Amniotic epithelial cell (primary cell): ENCODE measurements around the gene TMEM179B.
"Not testable (repeated sequence)": the region's sequence is repeated elsewhere in the genome, so short reads cannot be mapped to it uniquely, and the experiment has no call there.

Source experiments
- DNase-seq: peaks from one replicate; pipeline ENCODE4 v3.0.0-alpha.2; 2010; ENCODE audit warnings: low read depth

TMEM179B gene

GRCh38 chr11:62789576-62789975 lies 2.4 kb downstream of the TMEM179B start:
- no peak for DNase-seq

GRCh38 chr11:62791501-62792201 lies 4.4 kb downstream of the TMEM179B start, which contains the start of gene TMEM223:
Gene TMEM223, minus strand, starts transcription at chr11:62792006. Its CDS starts 12 bp downstream, at chr11:62791994.
- peak; percentile 67 for DNase-seq

- DNase-seq, result no peak
Measured at GRCh38 chr11:62792202-62792575, 5.0 kb downstream of the TMEM179B start.

- DNase-seq, result no peak
Measured at GRCh38 chr11:62794201-62794775, 7.1 kb downstream of the TMEM179B start.

GRCh38 chr11:62796281-62796680 lies 9.1 kb downstream of the TMEM179B start:
- DNase-seq, result no peak

- no peak for DNase-seq
Measured at GRCh38 chr11:62799486-62799885, 12.3 kb downstream of the TMEM179B start.

- no peak for DNase-seq
Measured at GRCh38 chr11:62801071-62801470, 13.9 kb downstream of the TMEM179B start.

- peak; percentile 63 for DNase-seq
Measured at GRCh38 chr11:62804310-62805075, 17.3 kb downstream of the TMEM179B start.

- peak; percentile 85 for DNase-seq
Measured at GRCh38 chr11:62805076-62805892, 18.1 kb downstream of the TMEM179B start, which contains the start of gene NXF1. Gene NXF1, minus strand, starts transcription at chr11:62805440. Its CDS starts 84 bp downstream, at chr11:62805356.

- DNase-seq, result no peak
Measured at GRCh38 chr11:62805961-62806441, 18.8 kb downstream of the TMEM179B start.

- DNase-seq, result peak; percentile 36
Measured at GRCh38 chr11:62806611-62807121, 19.5 kb downstream of the TMEM179B start.

- no peak for DNase-seq
Measured at GRCh38 chr11:62810748-62811147, 23.5 kb downstream of the TMEM179B start.

- DNase-seq, result no peak
Measured at GRCh38 chr11:62811659-62812058, 24.5 kb downstream of the TMEM179B start.

- DNase-seq, result no peak
Measured at GRCh38 chr11:62816557-62816956, 29.4 kb downstream of the TMEM179B start.

- DNase-seq, result no peak
Measured at GRCh38 chr11:62817129-62817528, 29.9 kb downstream of the TMEM179B start.

GRCh38 chr11:62823677-62824076 lies 36.5 kb downstream of the TMEM179B start:
- no peak for DNase-seq

GRCh38 chr11:62828130-62828529 lies 40.9 kb downstream of the TMEM179B start:
- not testable (repeated sequence) for DNase-seq

- DNase-seq, result no peak
Measured at GRCh38 chr11:62830904-62831519, 43.8 kb downstream of the TMEM179B start.

GRCh38 chr11:62831520-62832335 lies 44.5 kb downstream of the TMEM179B start, which contains the start of gene STX5:
Gene STX5, minus strand, starts transcription at chr11:62832051. Its CDS starts 808 bp downstream, at chr11:62831243.
- peak; percentile 98 for DNase-seq
